Type B pancreatic cell (in vitro differentiated cells): ENCODE measurements around the gene SUMO1. TPM values are rescaled to one million over a fixed set of nuclear protein-coding genes. Genes with fewer than 3 reads are reported as not detected.
"Not testable (repeated sequence)": the region's sequence is repeated elsewhere in the genome, so short reads cannot be mapped to it uniquely, and the experiment has no call there.

Experiments
- DNase-seq: peaks from one replicate; pipeline ENCODE4 v3.0.0; 2021; ENCODE audit warnings: mixed read lengths; ENCODE audit not compliant: unreplicated experiment; ENCODE audit errors: extremely low spot score
- H3K27ac Mint-ChIP-seq: 2 replicates; pipeline ENCODE4 v1.8.0; 2021; ENCODE audit warnings: mild to moderate bottlenecking, mixed read lengths
- H3K27me3 Mint-ChIP-seq: 2 replicates; pipeline ENCODE4 v1.8.0; 2021; ENCODE audit warnings: mixed read lengths
- H3K36me3 Mint-ChIP-seq: 2 replicates; pipeline ENCODE4 v1.8.0; 2021; ENCODE audit warnings: mixed read lengths
- H3K4me1 Mint-ChIP-seq: one replicate; pipeline ENCODE4 v1.8.0; 2021; ENCODE audit warnings: mixed read lengths; ENCODE audit not compliant: unreplicated experiment
- H3K4me3 Mint-ChIP-seq: 2 replicates; pipeline ENCODE4 v1.8.0; 2021; ENCODE audit warnings: mild to moderate bottlenecking, mixed read lengths
- H3K9me3 Mint-ChIP-seq: 2 replicates; pipeline ENCODE4 v1.8.0; 2021; ENCODE audit warnings: mixed read lengths
- CTCF ChIP-seq: fragments of 200-600 bp; sonication (generic); conservative IDR thresholded peaks from 2 replicates; pipeline ENCODE4 v1.5.0; 2021; ENCODE audit warnings: antibody characterized with exemption, mild to moderate bottlenecking
- long read RNA-seq: library from polyadenylated mRNA; unstranded; transcript quantifications from one replicate; pipeline ENCODE4 v2.0.0, GENCODE V29; 2020
- total RNA-seq: library from RNA; stranded (reverse); gene quantifications from 2 replicates; pipeline ENCODE4 v1.2.1, GENCODE V29; 2021; ENCODE audit warnings: low replicate concordance

Gene SUMO1
- 102 and 119 TPM in 2 replicates for total RNA-seq
- long read RNA-seq, transcript SUMO1-205 (5 exons, 534 nt), result minor isoform, 6 of 590 reads
- long read RNA-seq, transcript SUMO1-203 (5 exons, 1,536 nt), result major isoform, 548 of 590 reads
- long read RNA-seq, transcript SUMO1-201 (4 exons, 831 nt), result minor isoform, 16 of 590 reads
- long read RNA-seq, partial matches to known transcripts, result 2 of 590 reads
- long read RNA-seq, other reads (novel, unspliced or antisense), result 13 of 590 reads

DNA sequence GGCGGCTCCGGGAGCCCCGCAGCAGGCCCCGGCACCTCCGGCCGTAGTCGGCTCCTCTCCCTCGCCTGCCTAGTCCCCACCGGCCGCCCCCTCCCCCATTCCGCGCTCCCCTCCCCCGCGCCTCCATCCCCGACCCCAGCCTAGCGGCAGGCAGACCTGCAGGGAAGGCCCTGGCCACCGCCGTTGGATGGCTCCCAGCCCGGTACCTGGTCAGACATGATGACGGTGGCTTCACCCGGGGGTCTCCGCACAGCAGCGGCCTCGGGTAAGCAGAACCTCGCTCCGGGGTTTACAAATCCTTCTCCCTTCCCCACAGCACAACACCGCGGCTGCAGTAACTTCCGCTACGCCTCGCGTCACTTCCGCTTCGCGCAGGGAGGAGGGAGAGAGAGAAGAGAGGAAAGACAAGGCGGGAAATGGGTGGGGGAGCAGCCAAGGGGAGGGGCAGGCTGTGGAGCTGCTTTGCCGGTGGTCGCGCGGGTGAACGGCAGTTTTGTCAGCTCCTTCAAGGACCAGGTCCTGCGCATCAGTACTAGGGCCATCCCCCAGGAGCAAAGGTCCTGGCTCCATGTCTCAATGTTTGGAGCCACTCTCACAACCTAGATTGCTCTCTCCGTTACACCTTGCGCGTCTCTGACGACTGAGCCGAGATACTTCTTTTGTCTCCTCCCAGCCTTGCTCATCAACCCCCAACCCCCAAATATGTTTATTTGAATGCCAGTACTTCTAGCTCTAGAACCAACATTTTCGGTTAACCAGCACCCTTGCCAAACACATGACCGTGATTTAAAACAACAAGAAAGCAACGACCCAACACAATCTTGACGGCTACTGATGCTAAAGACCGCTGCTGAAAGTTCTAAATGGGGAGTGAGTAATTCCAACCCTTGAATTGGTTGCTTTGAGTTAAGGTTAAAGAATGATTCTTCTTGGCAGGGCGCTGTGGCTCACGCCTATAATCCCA is at the start of gene SUMO1:
Gene SUMO1, minus strand, starts transcription at position 364 of the 964 bp plus-strand sequence. Its CDS starts 146 bp downstream, at position 218.
- Mint-ChIP-seq H3K36me3 (peaks cover 4% of the 10 kb centered on the region), H3K9me3 (no peaks in the 10 kb centered on the region), H3K4me1 (peaks cover 21% of the 10 kb centered on the region), H3K4me3 (peak within 1 kb of the TSS; percentile 99), H3K27me3 (peaks cover 8% of the 10 kb centered on the region), H3K27ac (peak within 1 kb of the TSS; percentile 97)
- no peak for TF ChIP-seq CTCF
- DNase-seq, result peak; percentile 92

- DNase-seq, result no peak
- no peak overlapping the region for H3K27ac Mint-ChIP-seq
- no peak for TF ChIP-seq CTCF
- no peaks in the 10 kb centered on the region for H3K9me3 Mint-ChIP-seq
- no peak overlapping the region for H3K4me3 Mint-ChIP-seq
- H3K4me1 Mint-ChIP-seq, result no peaks in the 10 kb centered on the region
- peaks cover 28% of the 10 kb centered on the region for H3K36me3 Mint-ChIP-seq
- no peaks in the 10 kb centered on the region for H3K27me3 Mint-ChIP-seq
Measured at GRCh38 chr2:202286595-202286994, 48.2 kb upstream of the SUMO1 start.

- Mint-ChIP-seq H3K9me3 (no peaks in the 10 kb centered on the region), H3K36me3 (peaks cover 21% of the 10 kb centered on the region), H3K27me3 (no peaks in the 10 kb centered on the region), H3K27ac (no peak overlapping the region), H3K4me1 (no peaks in the 10 kb centered on the region), H3K4me3 (no peak overlapping the region)
- peak; percentile 70 for TF ChIP-seq CTCF
- DNase-seq, result no peak
Measured at GRCh38 chr2:202278944-202279343, 40.5 kb upstream of the SUMO1 start.

DNA sequence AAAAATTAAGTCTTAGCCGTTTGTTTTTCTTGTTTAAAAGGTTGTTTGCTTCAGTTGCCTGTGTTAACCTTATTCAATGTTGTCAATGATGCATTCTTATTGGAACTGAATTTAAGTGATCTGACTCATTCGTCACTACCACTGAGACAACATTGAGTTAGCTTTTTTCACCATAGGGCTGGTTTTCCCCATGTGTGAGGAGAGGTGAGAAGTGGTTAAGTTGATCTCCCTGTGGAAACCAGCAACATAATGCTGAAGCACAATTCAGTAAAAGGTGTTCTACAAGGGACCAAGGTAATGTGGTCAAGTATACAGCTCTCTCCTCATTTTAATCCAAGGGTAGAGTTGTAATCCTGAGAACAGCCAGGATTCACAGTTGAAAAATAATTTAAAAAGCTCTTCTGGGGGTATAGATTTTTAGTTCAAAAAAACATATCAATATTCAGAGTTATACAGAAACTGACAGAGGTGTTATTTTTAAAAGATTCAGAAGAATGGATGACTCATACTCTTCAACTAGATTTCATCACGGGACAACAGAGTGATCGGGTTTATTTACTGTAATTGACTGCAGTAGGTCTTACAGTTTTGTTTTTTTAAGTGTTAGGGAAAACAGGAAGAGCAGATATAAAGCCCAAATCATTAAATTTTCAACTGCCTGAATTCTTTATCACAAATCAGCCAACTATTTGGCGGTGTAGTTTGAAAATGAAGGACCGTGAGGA is 39.8 kb upstream of the SUMO1 start:
- Mint-ChIP-seq H3K4me1 (no peaks in the 10 kb centered on the region), H3K9me3 (no peaks in the 10 kb centered on the region), H3K4me3 (no peak overlapping the region), H3K27me3 (no peaks in the 10 kb centered on the region), H3K36me3 (peaks cover 21% of the 10 kb centered on the region), H3K27ac (no peak overlapping the region)
- no peak for DNase-seq
- TF ChIP-seq CTCF, result no peak

GRCh38 chr2:202276078-202276720 is 37.8 kb upstream of the SUMO1 start:
- H3K36me3 Mint-ChIP-seq, result peaks cover 18% of the 10 kb centered on the region
- not testable (repeated sequence) for H3K27me3 Mint-ChIP-seq, H3K27ac Mint-ChIP-seq, H3K4me1 Mint-ChIP-seq, DNase-seq, H3K4me3 Mint-ChIP-seq, H3K9me3 Mint-ChIP-seq
